ENCODE data around the gene TEKT1. TPM values are rescaled to one million over a fixed set of nuclear protein-coding genes. Genes with fewer than 3 reads are reported as not detected.
"Not testable (repeated sequence)": the region's sequence is repeated elsewhere in the genome, so short reads cannot be mapped to it uniquely, and the experiment has no call there.

The TEKT1 gene
- total RNA-seq, 1 donor from 2014 or later, result not detected

- DNase-seq (ENCODE audit: low read depth), result not testable (repeated sequence)
These were observed 15.2 kb downstream of the TEKT1 start for GRCh38 chr17:6816368-6816767.

- no peak for DNase-seq (ENCODE audit: low read depth)
These were observed 15.8 kb downstream of the TEKT1 start for GRCh38 chr17:6815775-6816174.

- DNase-seq (ENCODE audit: low read depth), result no peak
These were observed 19.2 kb downstream of the TEKT1 start for GRCh38 chr17:6812295-6812694.

- no peak for DNase-seq (ENCODE audit: low read depth)
These were observed 20.0 kb downstream of the TEKT1 start for GRCh38 chr17:6811510-6811909.

GRCh38 chr17:6800422-6801027 is 31.0 kb downstream of the TEKT1 start:
- DNase-seq (ENCODE audit: low read depth), result no peak

GRCh38 chr17:6799738-6800137 is 31.8 kb downstream of the TEKT1 start:
- no peak for DNase-seq (ENCODE audit: low read depth)

GRCh38 chr17:6797718-6798351 is 33.7 kb downstream of the TEKT1 start:
- DNase-seq (ENCODE audit: low read depth), result no peak

- peak; percentile 70 for DNase-seq (ENCODE audit: low read depth)
These were observed 34.5 kb downstream of the TEKT1 start for GRCh38 chr17:6796887-6797490.

GRCh38 chr17:6796017-6796886 is 35.3 kb downstream of the TEKT1 start:
- DNase-seq (ENCODE audit: low read depth), result peak; percentile 43

GRCh38 chr17:6793748-6794493 is 37.6 kb downstream of the TEKT1 start:
- no peak for DNase-seq (ENCODE audit: low read depth)

GRCh38 chr17:6789146-6789545 is 42.4 kb downstream of the TEKT1 start:
- no peak for DNase-seq (ENCODE audit: low read depth)

GRCh38 chr17:6787081-6787693 is 44.3 kb downstream of the TEKT1 start:
- DNase-seq (ENCODE audit: low read depth), result no peak

GRCh38 chr17:6786618-6787017 is 44.9 kb downstream of the TEKT1 start:
- DNase-seq (ENCODE audit: low read depth), result peak; percentile 77

GRCh38 chr17:6782244-6782643 is 49.3 kb downstream of the TEKT1 start:
- DNase-seq (ENCODE audit: low read depth), result no peak

GRCh38 chr17:6780886-6781285 is 50.6 kb downstream of the TEKT1 start:
- DNase-seq (ENCODE audit: low read depth), result no peak

- no peak for DNase-seq (ENCODE audit: low read depth)
These were observed 51.5 kb downstream of the TEKT1 start for GRCh38 chr17:6780001-6780400.

GRCh38 chr17:6779411-6779810 is 52.1 kb downstream of the TEKT1 start:
- DNase-seq (ENCODE audit: low read depth), result no peak

- no peak for DNase-seq (ENCODE audit: low read depth)
These were observed 55.6 kb downstream of the TEKT1 start, which contains the start of gene FBXO39 for GRCh38 chr17:6775871-6776405. Gene FBXO39 (plus strand): TSS chr17:6776215. CDS start chr17:6779869, 3,654 bp downstream.

GRCh38 chr17:6774906-6775305 is 56.6 kb downstream of the TEKT1 start:
- DNase-seq (ENCODE audit: low read depth), result not testable (repeated sequence)

- no peak for DNase-seq (ENCODE audit: low read depth)
These were observed 59.5 kb downstream of the TEKT1 start for GRCh38 chr17:6772016-6772415.

GRCh38 chr17:6768447-6768846 is 63.1 kb downstream of the TEKT1 start:
- DNase-seq (ENCODE audit: low read depth), result no peak
